ENCODE data around the gene GPR35. TPM values are rescaled to one million over a fixed set of nuclear protein-coding genes. Genes with fewer than 3 reads are reported as not detected.

The GPR35 gene
- total RNA-seq, 3 donors from 2014 or later: 47.1 to 132 (median 76.8) TPM

DNA sequence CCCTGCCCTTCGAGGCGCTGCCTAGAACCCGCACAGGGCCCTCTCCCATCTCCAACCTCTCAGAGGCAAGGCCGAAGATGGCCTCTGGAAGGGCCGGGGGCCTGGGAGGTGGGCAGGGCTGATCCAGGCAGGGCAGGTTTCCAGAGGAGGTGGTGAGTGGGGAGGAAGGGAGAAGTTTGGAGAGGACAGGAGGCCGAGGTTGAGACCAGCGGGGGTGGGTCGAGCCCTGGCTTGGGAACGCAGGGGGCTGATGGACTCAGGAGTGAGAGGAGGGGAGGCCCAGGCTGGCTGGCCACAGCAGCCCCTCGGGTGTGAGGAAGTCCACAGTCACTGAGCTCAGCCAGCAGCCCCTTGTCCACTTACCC, 28.2 kb upstream of the GPR35 start:
- Histone ChIP-seq H3K9me3 (no peaks in the 10 kb centered on the region), H3K4me1 (ENCODE audit: low read depth) (no peaks in the 10 kb centered on the region), H3K36me3 (ENCODE audit: low read depth) (no peaks in the 10 kb centered on the region), H3K4me3 (no peak overlapping the region)
- intact Hi-C loops (cut with DNase I, micrococcal nuclease): no loop called here
- TF ChIP-seq CTCF (IDR thresholded peaks at IDR 0.05): no peak
- no peak for ATAC-seq
- DNase-seq: peak in 1 of 3 donors; percentile 22

- H3K4me1 ChIP-seq (ENCODE audit: low read depth): no peaks in the 10 kb centered on the region
Observed at GRCh38 chr2:240597419-240598181, 27.7 kb upstream of the GPR35 start.

GRCh38 chr2:240598311-240598911, 26.9 kb upstream of the GPR35 start:
- Histone ChIP-seq H3K4me1 (ENCODE audit: low read depth) (peaks cover 7% of the 10 kb centered on the region), H3K9me3 (no peaks in the 10 kb centered on the region), H3K4me3 (no peak overlapping the region), H3K36me3 (ENCODE audit: low read depth) (no peaks in the 10 kb centered on the region)
- peak in 2 of 3 donors; percentile 23 to 38 for DNase-seq
- no peak for ATAC-seq
- intact Hi-C loops (cut with DNase I, micrococcal nuclease): no loop called here
- TF ChIP-seq CTCF (IDR thresholded peaks at IDR 0.05): no peak

More at GRCh38 chr2:240597419-240598181, 27.7 kb upstream of the GPR35 start:
- ATAC-seq (no peak), DNase-seq (peak in 1 of 3 donors; percentile 48)
- intact Hi-C loops (cut with DNase I, micrococcal nuclease): no loop called here
- H3K4me3 ChIP-seq: no peak overlapping the region
- no peak for TF ChIP-seq CTCF (IDR thresholded peaks at IDR 0.05)
- H3K9me3 ChIP-seq: no peaks in the 10 kb centered on the region
- H3K36me3 ChIP-seq (ENCODE audit: low read depth): no peaks in the 10 kb centered on the region

DNA sequence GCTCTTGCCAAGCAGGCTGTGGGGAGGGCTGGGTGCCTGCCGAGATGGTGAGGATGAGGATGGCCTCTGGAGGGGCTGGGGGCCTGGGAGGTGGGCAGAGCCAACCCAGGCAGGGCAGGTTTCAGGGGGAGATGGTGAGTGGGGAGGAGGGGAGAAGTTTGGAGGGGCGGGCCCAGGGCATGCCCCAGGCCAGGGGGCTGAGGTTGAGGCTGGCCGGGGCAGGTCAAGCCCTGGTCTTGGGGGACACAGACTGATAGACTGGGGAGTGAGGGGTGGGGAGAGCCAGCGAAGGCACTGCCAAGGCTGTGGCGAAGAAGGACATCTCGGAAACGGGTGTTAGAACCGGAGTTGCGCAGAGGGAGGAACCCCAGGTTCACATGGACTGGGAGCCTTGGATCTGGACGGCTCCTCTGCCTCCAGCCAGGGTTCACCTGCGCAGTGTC, 26.1 kb upstream of the GPR35 start:
- no peak for TF ChIP-seq CTCF (IDR thresholded peaks at IDR 0.05)
- DNase-seq: peak in 1 of 3 donors; percentile 33

GRCh38 chr2:240600451-240600961, 24.8 kb upstream of the GPR35 start:
- ATAC-seq (no peak), DNase-seq (peak in 1 of 3 donors; percentile 29)
- peaks cover 17% of the 10 kb centered on the region for H3K4me1 ChIP-seq (ENCODE audit: low read depth)
- no peaks in the 10 kb centered on the region for H3K36me3 ChIP-seq (ENCODE audit: low read depth)
- no peaks in the 10 kb centered on the region for H3K9me3 ChIP-seq
- H3K4me3 ChIP-seq: no peak overlapping the region
- intact Hi-C loops (cut with DNase I, micrococcal nuclease): no loop called here
- no peak for TF ChIP-seq CTCF (IDR thresholded peaks at IDR 0.05)

More for the DNA sequence above, 26.1 kb upstream of the GPR35 start:
- intact Hi-C loops (cut with DNase I, micrococcal nuclease): no loop called here
- H3K4me1 ChIP-seq (ENCODE audit: low read depth): peaks cover 14% of the 10 kb centered on the region
- H3K4me3 ChIP-seq: no peak overlapping the region
- no peak for ATAC-seq
- no peaks in the 10 kb centered on the region for H3K36me3 ChIP-seq (ENCODE audit: low read depth)
- H3K9me3 ChIP-seq: no peaks in the 10 kb centered on the region

Measured in mucosa of descending colon (tissue), 3 donors.